HS-27A (cell line): Measurements from ENCODE around the gene MYO16.
"Not testable (repeated sequence)": the region's sequence is repeated elsewhere in the genome, so short reads cannot be mapped to it uniquely, and the experiment has no call there.

Source experiments
- DNase-seq: peaks from one replicate; pipeline ENCODE4 v3.0.0-alpha.2; 2012; ENCODE audit warnings: low read depth, missing footprints

MYO16 gene

DNA sequence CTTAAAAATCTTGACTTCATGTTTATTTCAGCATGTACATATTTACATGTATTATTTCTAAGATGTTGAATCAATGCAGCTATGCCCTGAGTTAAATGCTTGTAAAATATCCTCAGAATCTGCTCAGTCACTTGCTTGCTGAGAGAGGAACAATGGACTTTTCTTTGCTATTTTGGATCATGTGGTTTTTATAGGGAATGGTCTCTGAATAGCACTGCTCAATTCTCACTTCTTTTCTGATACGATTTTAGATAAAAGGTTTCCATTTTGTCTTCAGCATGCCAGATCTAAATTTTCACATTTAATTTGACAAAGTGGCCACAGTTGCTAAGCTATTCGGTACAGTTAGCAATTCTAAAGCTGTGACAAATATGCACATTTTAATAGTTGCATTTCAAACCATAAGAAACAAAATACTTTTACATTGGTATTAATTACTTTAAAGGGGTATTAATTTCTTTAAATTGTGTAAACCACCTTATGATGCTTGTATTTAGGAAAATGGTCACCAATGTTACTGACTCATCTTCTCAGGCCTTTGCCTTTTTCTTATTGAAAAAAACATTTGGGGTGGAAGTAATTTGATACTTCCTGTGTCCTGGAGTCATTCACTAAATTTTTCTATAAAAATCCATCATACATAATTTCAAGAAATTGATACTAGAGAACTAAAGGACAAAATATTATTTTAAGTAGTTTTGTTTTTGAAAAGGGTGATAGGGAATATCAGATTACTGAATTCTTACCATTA is 113.5 kb downstream of the MYO16 start:
- DNase-seq = no peak

DNA sequence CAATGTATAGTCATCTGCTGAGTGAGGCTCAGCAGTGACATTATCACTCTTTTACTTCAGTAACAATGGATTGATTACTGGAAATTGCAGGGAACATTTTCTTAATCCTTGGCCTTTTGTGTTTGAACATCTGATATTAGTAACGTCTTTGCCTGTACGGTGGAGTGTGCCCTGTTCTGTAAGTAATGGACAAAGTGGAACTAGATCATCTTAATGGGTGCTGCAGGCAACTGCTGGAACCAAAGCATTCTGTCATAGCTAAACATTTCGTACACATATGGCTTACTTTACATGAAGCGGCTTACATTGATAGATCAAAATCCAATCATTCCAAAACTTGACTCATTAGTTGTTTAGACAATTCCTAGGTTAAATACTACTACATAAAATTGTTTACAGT is 114.1 kb downstream of the MYO16 start:
- no peak for DNase-seq

DNA sequence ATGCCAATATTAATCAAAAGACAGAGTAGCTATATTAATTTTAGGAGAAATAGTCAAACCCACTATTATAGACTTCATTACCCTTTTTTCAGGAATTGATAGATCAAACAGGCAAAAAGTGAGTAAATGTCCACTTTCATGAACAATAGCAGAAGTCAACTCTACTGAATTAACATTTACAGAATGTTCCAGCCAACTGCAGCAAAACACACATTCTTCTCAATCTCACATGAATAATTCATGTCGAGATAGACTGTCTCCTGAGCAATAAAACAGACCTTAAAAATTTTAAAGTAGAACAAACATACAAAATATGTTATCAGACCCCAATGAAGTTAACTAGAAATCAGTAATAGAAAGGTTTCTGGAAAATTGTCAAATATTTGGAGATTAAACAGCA is 118.4 kb downstream of the MYO16 start:
- DNase-seq = no peak

- DNase-seq = no peak
These were observed 122.9 kb downstream of the MYO16 start for GRCh38 chr13:108752276-108752675.

- no peak for DNase-seq
These were observed 125.7 kb downstream of the MYO16 start for GRCh38 chr13:108755083-108755482.

DNA sequence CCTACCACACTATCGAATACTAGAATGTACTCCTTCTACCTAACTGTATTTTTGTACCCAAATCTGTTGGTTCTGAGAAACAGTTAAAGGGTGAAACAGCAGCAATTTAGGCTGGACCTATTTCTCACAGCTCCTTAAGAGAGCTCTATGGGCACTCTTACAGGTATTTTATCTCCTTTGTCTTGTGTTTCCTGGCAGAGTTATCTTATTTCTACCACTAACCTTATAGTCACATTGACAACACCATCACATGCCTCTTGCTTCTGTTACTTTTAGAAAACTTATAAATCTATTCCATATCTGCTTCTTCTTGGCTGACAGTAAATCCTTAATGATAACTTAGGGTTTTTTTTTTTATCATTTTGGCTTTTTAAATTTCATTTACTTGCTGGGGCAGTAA is 130.7 kb downstream of the MYO16 start:
- no peak for DNase-seq

DNA sequence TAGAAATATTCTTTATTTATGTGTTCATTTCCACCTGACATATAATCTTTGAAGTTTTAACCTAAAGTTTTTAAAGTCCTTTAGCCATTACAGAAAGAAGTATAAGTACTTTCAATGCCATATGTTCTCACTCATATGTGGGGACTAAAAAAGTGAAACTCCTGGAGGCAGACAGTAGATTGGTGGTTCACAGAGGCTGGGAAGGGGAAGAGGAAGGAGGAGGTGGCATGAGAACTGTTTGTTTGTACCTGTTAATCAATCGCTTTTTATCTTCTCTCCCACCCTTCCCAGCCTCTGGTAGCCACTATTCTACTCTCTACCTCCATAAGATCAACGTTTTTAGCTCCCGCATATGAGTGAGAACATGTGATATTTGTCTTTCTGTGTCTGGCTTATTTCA is 131.1 kb downstream of the MYO16 start:
- no peak for DNase-seq

DNA sequence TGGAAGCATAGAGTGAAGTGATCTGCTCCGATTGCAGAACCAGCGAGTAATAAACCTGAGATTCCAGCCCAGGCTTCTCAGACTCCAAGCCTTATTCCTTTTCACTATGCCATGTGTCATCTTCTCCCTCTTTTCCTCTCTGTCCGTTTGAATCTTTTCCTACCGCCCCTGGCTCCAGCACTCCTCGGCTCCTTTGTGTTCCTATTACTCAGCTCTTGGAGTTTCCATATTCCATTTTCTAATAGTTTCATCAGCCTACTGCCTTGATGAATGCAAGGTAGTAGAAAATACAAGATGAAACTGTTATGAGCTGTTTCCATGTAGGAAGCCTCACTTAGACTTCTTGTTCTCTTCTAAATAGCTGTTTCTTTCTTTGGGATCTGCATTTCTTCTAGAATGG is 138.6 kb downstream of the MYO16 start:
- no peak for DNase-seq

GRCh38 chr13:108769213-108770070 is 140.0 kb downstream of the MYO16 start:
- no peak for DNase-seq

DNA sequence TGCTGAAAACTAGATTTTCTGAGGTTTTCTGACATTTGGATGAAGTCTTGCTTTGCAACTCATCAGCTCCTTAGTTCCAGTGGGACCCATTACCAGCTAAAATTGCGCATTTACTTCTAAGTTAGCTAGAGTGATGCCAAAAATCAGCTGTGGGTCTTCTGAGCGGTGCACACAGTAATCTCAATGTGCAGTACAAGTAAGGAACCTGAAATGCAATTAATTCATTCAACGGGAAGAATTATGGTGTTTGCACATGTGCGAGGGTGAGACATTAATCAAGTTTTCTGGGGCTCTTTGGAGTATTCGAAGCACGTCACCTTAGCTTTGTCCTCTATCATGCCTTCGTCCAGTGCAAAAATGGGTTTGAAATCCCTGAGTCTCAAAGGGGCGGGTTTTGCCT is 146.2 kb downstream of the MYO16 start:
- no peak for DNase-seq

GRCh38 chr13:108776650-108777049 is 147.2 kb downstream of the MYO16 start:
- no peak for DNase-seq

DNA sequence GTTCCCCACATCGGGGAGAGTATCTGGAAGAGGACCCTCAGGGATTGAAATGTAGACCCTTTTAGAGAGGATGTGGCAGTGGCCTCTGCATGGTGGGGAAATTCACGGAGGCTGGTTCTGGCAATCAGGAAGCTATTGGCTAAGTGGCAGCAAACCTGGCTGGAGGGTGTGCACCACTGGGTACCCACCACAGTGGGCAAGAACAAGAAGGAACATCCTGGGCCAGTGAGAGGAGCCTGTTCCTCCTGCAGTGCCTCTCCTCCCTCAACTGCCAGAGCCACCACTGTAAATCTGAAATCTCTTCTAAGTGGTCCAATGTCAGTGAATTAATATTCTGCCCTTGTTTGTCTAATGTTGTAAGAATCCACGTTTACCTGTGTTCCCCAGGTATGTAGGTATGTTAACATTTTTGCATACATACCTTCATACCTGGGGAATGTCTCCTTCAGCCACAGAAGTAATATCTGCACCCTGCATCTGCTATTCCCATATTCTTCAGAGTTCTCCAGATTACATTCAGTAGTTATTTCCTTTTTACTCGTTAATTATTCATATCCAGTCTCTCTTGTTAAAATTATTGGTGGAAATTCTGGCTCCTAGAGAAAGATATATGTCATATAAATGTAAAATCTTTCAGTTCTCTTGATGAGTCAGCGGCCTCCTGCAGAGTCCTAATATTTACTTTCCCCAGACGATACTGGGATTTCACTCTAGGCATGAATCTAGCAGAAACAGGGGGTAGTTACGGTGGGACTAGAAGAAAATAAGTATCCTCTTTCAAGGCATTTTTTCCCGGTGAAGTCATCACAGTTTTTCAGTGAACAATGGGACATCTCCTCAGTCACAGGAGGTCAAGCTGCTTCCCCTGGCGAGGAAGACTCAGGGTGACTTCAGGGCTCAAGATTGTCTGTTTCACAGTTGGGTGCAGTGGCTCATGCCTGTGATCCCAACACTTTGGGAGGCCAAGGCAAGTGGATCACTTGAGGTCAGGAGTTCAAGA is 148.3 kb downstream of the MYO16 start:
- no peak for DNase-seq

GRCh38 chr13:108779308-108779707 is 149.9 kb downstream of the MYO16 start:
- no peak for DNase-seq

DNA sequence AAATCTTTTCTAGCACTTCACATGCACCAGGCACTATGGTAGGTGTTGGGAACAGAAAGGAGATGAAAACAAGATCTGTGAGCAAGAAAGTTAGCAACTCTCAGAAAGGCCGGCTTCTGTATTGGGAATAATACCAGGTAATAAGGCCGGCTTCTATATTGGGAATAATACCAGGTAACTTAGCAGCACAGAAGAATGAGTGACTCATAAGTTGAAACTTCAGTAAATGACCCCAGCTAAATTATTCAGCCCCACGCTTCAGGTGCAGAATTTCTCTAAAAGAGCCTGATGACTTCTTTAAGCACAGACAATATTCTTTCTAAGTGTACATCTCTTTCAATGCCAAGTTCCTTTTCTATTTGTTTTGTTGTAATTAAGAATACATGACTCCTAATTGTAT is 151.3 kb downstream of the MYO16 start:
- no peak for DNase-seq

DNA sequence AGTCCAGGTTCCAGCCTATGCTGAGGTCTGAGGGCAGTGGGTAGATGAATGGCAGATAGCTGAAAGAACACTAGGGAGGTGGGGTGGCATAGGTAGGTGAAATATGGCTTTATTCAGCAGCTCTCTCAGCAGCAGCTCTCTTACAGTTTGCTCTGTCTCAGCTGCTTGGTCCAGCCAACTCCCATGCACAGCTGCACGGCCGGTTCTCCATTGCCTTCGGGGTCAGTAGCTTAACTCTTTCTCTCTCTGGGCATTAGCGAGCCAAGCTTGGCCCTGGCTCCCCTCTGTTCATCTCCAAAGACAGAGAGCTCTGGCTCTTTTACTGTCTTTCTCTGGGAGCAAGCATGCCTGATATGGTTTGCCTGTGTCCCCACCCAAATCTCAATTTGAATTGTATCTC is 151.9 kb downstream of the MYO16 start:
- no peak for DNase-seq

DNA sequence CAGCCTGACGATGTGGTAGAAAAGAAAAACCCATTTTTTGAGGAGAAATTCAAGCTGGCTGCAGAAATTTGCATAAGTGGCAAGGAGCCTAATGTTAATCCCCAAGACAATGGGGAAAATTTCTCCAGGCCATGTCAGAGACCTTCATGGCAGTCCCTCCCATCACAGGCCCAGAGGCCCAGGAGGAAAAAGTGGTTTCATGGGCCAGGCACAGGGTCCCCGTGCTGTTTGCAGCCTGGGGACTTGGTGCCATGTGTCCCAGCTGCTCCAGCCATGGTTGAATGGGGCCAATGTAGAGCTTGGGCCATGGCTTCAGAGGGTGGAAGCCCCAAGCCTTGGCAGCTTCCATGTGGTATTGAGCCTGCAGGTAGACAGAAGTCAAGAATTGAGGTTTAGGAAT is 153.1 kb downstream of the MYO16 start:
- not testable (repeated sequence) for DNase-seq

- no peak for DNase-seq
These were observed 156.4 kb downstream of the MYO16 start for GRCh38 chr13:108785844-108786243.

GRCh38 chr13:108786456-108787200 is 157.2 kb downstream of the MYO16 start:
- no peak for DNase-seq

GRCh38 chr13:108787700-108788414 is 158.4 kb downstream of the MYO16 start:
- DNase-seq = no peak

GRCh38 chr13:108789476-108789875 is 160.1 kb downstream of the MYO16 start:
- DNase-seq = no peak

- DNase-seq = no peak
These were observed 166.4 kb downstream of the MYO16 start for GRCh38 chr13:108795841-108796240.
